Measurements from ENCODE around the gene LAMA2.

DNA sequence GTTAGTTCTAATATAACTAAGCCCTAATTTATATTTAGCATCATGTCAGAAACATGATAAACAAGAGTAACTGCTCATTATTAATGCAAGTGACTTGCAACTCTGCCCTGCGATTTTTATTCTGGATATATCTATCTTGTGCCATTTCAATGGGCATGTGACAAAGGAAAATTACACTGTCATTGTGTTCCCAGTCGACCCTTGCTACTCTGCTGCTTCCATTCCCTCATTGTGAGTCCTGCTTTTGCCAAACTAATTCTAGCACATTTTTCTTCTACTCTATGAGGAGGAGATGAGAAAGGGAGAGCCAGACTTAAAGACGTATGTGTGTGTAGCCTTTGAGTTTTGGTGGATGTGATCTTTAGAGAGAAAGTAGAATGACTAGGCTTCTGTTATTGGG lies 551.2 kb downstream of the LAMA2 start:
- TF ChIP-seq CTCF (conservative IDR thresholded peaks at IDR 0.05; ENCODE audit: low read length) = no peak
- no peak for TF ChIP-seq EZH2phosphoT487 (IDR thresholded peaks at IDR 0.05; ENCODE audit: borderline replicate concordance)
